Measurements from ENCODE around the gene SLC22A5.

The SLC22A5 gene

DNA sequence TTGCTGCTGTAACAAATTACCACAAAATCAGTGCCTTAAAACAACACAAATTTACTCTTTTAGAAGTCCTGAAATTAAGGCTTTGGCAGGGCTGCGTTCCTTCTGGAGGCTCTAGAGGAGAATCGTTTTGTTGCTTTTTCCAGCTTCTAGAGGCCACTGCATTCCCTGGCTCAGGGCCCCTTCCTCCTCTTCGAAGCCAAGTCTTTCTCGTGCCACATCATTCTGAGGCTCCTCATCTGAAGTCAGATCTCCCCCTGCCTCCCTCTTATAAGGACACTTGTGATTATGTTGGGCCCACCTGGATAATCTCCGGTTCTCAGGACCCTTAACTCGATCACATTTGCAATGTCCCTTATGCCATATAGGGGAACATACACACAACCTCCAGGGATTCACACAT, 48.0 kb downstream of the SLC22A5 start:
- Histone ChIP-seq H3K27me3 (ENCODE audit: control insufficient read depth in 3 of 3, insufficient read depth in 3 of 3, low read depth in 1 of 3, low read length in 3 of 3) (no peaks in the 10 kb centered on the region), H3K18ac (ENCODE audit: low read length) (no peak overlapping the region), H2BK15ac (ENCODE audit: low read length) (no peak overlapping the region), H2AFZ (ENCODE audit: low read length) (no peak overlapping the region), H3K4me2 (ENCODE audit: insufficient read depth, low read length, poor library complexity, severe bottlenecking) (no peak overlapping the region), H3K23ac (ENCODE audit: low read depth, low read length, poor library complexity) (no peak overlapping the region), H3K4me3 (ENCODE audit: low read length in 2 of 2) (no peak overlapping the region), H4K91ac (ENCODE audit: low read depth, low read length, poor library complexity) (no peak overlapping the region), H4K8ac (ENCODE audit: low read depth, low read length) (no peak overlapping the region), H3K14ac (ENCODE audit: low read length) (no peak overlapping the region), H3K9ac (ENCODE audit: low read depth, low read length, poor library complexity) (no peak overlapping the region), H3K36me3 (replicated peaks in 1 of 2; ENCODE audit: control insufficient read depth in 2 of 2, insufficient read depth in 2 of 2, low read length in 2 of 2) (no peaks in the 10 kb centered on the region), H3K4ac (ENCODE audit: low read length) (no peak overlapping the region), H3K27ac (replicated peaks; ENCODE audit: low read length) (no peak overlapping the region), H3K79me1 (ENCODE audit: low read depth, low read length) (no peaks in the 10 kb centered on the region), H2BK12ac (ENCODE audit: low read length) (no peak overlapping the region), H3K4me1 (ENCODE audit: control insufficient read depth in 2 of 2, insufficient read depth in 1 of 2, low read depth in 1 of 2, low read length in 2 of 2) (peaks cover 3 to 4% of the 10 kb centered on the region in 2 donors), H2AK5ac (ENCODE audit: low read depth, low read length) (no peak overlapping the region), H3K9me3 (replicated peaks in 1 of 2; ENCODE audit: control insufficient read depth in 2 of 2, insufficient read depth in 1 of 2, low read depth in 1 of 2, low read length in 2 of 2) (no peaks in the 10 kb centered on the region), H2BK5ac (ENCODE audit: low read length) (no peak overlapping the region), H2BK120ac (ENCODE audit: low read depth, low read length) (no peak overlapping the region)
- WGBS, 2 donors (ENCODE audit: extremely low coverage in 2 of 2, insufficient read length in 2 of 2, insufficient replicate concordance in 1 of 2), result no CpG with 5 or more reads among the region's 6 CpGs
- DNase-seq (ENCODE audit: low spot score), result no peak

DNA sequence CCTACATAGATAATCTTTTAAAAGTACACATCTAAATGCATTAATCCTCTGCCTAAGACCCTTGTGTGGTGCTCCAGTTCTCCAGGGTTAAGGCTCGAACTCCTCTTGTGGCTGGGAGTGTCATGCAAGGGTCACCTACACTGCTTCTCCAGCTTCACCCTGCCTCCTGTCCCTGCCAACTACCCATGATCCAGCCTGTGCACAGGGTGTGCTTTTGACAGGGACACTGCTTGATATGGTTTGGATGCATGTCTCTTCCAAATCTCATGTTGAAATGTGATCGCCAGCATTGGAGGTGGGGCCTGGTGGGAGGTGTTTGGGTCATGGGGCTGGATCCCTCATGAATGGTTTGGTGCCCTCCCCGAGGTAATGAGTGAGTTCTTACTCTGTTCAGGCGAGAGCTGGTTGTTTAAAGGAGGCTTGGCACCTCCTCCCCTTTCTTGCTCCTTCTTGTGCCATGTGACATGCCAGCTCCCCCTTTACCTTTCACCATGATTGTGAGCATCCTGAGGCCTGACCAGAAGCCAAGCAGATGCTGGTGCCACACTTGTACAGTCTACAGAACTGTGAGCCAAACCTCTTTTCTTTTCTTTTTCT, 48.5 kb downstream of the SLC22A5 start:
- Histone ChIP-seq H4K8ac (ENCODE audit: low read depth, low read length) (no peak overlapping the region), H2BK12ac (ENCODE audit: low read length) (no peak overlapping the region), H2BK5ac (ENCODE audit: low read length) (no peak overlapping the region), H2BK120ac (ENCODE audit: low read depth, low read length) (no peak overlapping the region), H3K4me3 (ENCODE audit: low read length in 2 of 2) (no peak overlapping the region), H3K79me1 (ENCODE audit: low read depth, low read length) (no peaks in the 10 kb centered on the region), H2BK15ac (ENCODE audit: low read length) (no peak overlapping the region), H3K18ac (ENCODE audit: low read length) (no peak overlapping the region), H3K14ac (ENCODE audit: low read length) (no peak overlapping the region), H3K23ac (ENCODE audit: low read depth, low read length, poor library complexity) (no peak overlapping the region), H3K36me3 (replicated peaks in 1 of 2; ENCODE audit: control insufficient read depth in 2 of 2, insufficient read depth in 2 of 2, low read length in 2 of 2) (no peaks in the 10 kb centered on the region), H3K27ac (replicated peaks; ENCODE audit: low read length) (no peak overlapping the region), H4K91ac (ENCODE audit: low read depth, low read length, poor library complexity) (no peak overlapping the region), H2AFZ (ENCODE audit: low read length) (no peak overlapping the region), H3K4ac (ENCODE audit: low read length) (no peak overlapping the region), H3K4me1 (ENCODE audit: control insufficient read depth in 2 of 2, insufficient read depth in 1 of 2, low read depth in 1 of 2, low read length in 2 of 2) (peaks cover 3 to 4% of the 10 kb centered on the region in 2 donors), H3K9ac (ENCODE audit: low read depth, low read length, poor library complexity) (no peak overlapping the region), H2AK5ac (ENCODE audit: low read depth, low read length) (no peak overlapping the region), H3K4me2 (ENCODE audit: insufficient read depth, low read length, poor library complexity, severe bottlenecking) (no peak overlapping the region), H3K27me3 (ENCODE audit: control insufficient read depth in 3 of 3, insufficient read depth in 3 of 3, low read depth in 1 of 3, low read length in 3 of 3) (no peaks in the 10 kb centered on the region), H3K9me3 (replicated peaks in 1 of 2; ENCODE audit: control insufficient read depth in 2 of 2, insufficient read depth in 1 of 2, low read depth in 1 of 2, low read length in 2 of 2) (no peaks in the 10 kb centered on the region)
- WGBS, 2 donors (ENCODE audit: extremely low coverage in 2 of 2, insufficient read length in 2 of 2, insufficient replicate concordance in 1 of 2), result no CpG with 5 or more reads among the region's 4 CpGs
- no peak for DNase-seq (ENCODE audit: low spot score)

DNA sequence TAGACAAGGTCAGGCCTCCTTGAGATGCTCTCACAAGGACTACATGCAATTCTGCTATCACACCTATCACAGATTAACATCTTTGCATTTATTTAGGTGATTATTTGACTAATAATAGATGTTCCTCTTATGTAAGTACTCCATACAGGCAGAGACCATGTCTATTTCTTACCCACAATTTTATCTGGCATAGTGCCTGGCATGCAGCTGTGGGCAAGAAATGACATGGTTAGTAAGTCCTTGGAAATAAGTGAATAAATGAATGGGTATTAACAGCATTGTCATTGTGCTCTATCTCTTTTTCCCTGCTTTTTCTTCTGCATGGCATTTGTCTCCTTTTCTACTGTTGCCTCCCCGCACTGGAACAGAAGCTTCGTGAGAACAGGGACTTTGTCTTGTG, 49.4 kb downstream of the SLC22A5 start:
- Histone ChIP-seq H3K9me3 (replicated peaks in 1 of 2; ENCODE audit: control insufficient read depth in 2 of 2, insufficient read depth in 1 of 2, low read depth in 1 of 2, low read length in 2 of 2) (no peaks in the 10 kb centered on the region), H3K27ac (replicated peaks; ENCODE audit: low read length) (no peak overlapping the region), H2AK5ac (ENCODE audit: low read depth, low read length) (no peak overlapping the region), H3K23ac (ENCODE audit: low read depth, low read length, poor library complexity) (no peak overlapping the region), H3K27me3 (ENCODE audit: control insufficient read depth in 3 of 3, insufficient read depth in 3 of 3, low read depth in 1 of 3, low read length in 3 of 3) (no peaks in the 10 kb centered on the region), H3K18ac (ENCODE audit: low read length) (no peak overlapping the region), H3K79me1 (ENCODE audit: low read depth, low read length) (no peaks in the 10 kb centered on the region), H3K36me3 (replicated peaks in 1 of 2; ENCODE audit: control insufficient read depth in 2 of 2, insufficient read depth in 2 of 2, low read length in 2 of 2) (no peaks in the 10 kb centered on the region), H3K4me1 (ENCODE audit: control insufficient read depth in 2 of 2, insufficient read depth in 1 of 2, low read depth in 1 of 2, low read length in 2 of 2) (peaks cover 3 to 4% of the 10 kb centered on the region in 2 donors), H2BK12ac (ENCODE audit: low read length) (no peak overlapping the region), H3K9ac (ENCODE audit: low read depth, low read length, poor library complexity) (no peak overlapping the region), H4K91ac (ENCODE audit: low read depth, low read length, poor library complexity) (no peak overlapping the region), H2BK120ac (ENCODE audit: low read depth, low read length) (no peak overlapping the region), H2AFZ (ENCODE audit: low read length) (peak overlapping the region; percentile 74), H2BK15ac (ENCODE audit: low read length) (no peak overlapping the region), H2BK5ac (ENCODE audit: low read length) (no peak overlapping the region), H3K4ac (ENCODE audit: low read length) (no peak overlapping the region), H3K14ac (ENCODE audit: low read length) (no peak overlapping the region), H3K4me3 (ENCODE audit: low read length in 2 of 2) (no peak overlapping the region), H3K4me2 (ENCODE audit: insufficient read depth, low read length, poor library complexity, severe bottlenecking) (no peak overlapping the region), H4K8ac (ENCODE audit: low read depth, low read length) (no peak overlapping the region)
- no peak for DNase-seq (ENCODE audit: low spot score)
- WGBS, 2 donors (ENCODE audit: extremely low coverage in 2 of 2, insufficient read length in 2 of 2, insufficient replicate concordance in 1 of 2), result no CpG with 5 or more reads among the region's 2 CpGs

DNA sequence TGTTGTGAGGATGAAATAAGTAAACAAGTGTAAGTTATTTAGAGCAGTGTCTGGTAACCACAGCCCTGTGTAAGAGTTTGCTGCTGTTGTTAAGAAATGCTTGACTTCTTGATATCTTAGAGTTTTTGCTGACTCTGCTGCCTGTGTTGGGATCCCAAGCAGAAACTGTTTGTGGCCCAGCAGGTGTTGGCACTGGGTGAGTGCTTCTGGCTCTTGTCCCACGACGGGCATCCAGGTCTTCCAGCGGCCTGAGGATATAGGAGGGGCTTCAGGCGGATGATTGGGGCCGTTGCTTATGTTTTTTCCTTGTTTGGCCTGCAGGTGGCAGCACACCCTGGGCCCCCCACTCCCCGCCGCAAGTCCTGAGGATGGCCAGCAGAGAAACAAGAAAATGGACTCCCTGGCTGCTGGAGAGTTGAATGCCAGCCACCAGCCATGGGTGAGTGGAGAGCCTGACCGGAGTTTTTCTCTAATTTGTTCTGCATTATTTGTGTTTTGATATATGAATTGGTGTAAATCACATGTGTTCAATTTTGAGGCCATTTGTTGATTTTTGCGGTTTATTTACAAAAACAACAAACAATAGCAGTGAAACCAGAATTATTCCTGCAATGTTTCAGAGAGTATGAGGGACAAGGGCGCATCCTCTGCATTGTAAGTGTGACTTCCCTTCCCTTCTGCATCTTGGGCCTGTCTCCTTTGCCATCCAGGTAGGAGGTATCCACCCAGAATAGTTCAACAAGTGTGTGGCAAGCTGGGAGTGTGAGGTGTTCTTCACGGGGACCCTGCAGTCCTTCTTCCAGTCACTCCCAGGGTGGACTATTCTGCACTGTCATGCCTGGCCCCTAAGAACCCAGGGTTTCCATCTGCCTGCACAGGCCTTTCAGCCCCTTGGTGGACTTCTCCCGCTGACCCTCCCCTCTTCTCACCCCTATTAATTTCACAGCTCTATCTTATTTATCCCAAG, 50.3 kb downstream of the SLC22A5 start:
- Histone ChIP-seq H3K14ac (ENCODE audit: low read length) (no peak overlapping the region), H3K27ac (replicated peaks; ENCODE audit: low read length) (no peak overlapping the region), H3K79me1 (ENCODE audit: low read depth, low read length) (no peaks in the 10 kb centered on the region), H3K27me3 (ENCODE audit: control insufficient read depth in 3 of 3, insufficient read depth in 3 of 3, low read depth in 1 of 3, low read length in 3 of 3) (no peaks in the 10 kb centered on the region), H3K9me3 (replicated peaks in 1 of 2; ENCODE audit: control insufficient read depth in 2 of 2, insufficient read depth in 1 of 2, low read depth in 1 of 2, low read length in 2 of 2) (no peaks in the 10 kb centered on the region), H2BK5ac (ENCODE audit: low read length) (no peak overlapping the region), H3K9ac (ENCODE audit: low read depth, low read length, poor library complexity) (no peak overlapping the region), H3K36me3 (replicated peaks in 1 of 2; ENCODE audit: control insufficient read depth in 2 of 2, insufficient read depth in 2 of 2, low read length in 2 of 2) (no peaks in the 10 kb centered on the region), H4K91ac (ENCODE audit: low read depth, low read length, poor library complexity) (no peak overlapping the region), H2BK15ac (ENCODE audit: low read length) (no peak overlapping the region), H3K4me3 (ENCODE audit: low read length in 2 of 2) (peak overlapping the region in 1 of 2 donors; percentile 13), H3K4ac (ENCODE audit: low read length) (no peak overlapping the region), H3K4me1 (ENCODE audit: control insufficient read depth in 2 of 2, insufficient read depth in 1 of 2, low read depth in 1 of 2, low read length in 2 of 2) (peaks cover 3 to 4% of the 10 kb centered on the region in 2 donors), H3K4me2 (ENCODE audit: insufficient read depth, low read length, poor library complexity, severe bottlenecking) (no peak overlapping the region), H2BK12ac (ENCODE audit: low read length) (no peak overlapping the region), H2BK120ac (ENCODE audit: low read depth, low read length) (no peak overlapping the region), H2AFZ (ENCODE audit: low read length) (peak overlapping the region; percentile 74), H3K18ac (ENCODE audit: low read length) (no peak overlapping the region), H4K8ac (ENCODE audit: low read depth, low read length) (no peak overlapping the region), H2AK5ac (ENCODE audit: low read depth, low read length) (no peak overlapping the region), H3K23ac (ENCODE audit: low read depth, low read length, poor library complexity) (no peak overlapping the region)
- WGBS, 2 donors (ENCODE audit: extremely low coverage in 2 of 2, insufficient read length in 2 of 2, insufficient replicate concordance in 1 of 2), result no CpG with 5 or more reads among the region's 12 CpGs
- peak; percentile 66 for DNase-seq (ENCODE audit: low spot score)
